ENCODE results near the gene MED12.

Gene MED12

DNA sequence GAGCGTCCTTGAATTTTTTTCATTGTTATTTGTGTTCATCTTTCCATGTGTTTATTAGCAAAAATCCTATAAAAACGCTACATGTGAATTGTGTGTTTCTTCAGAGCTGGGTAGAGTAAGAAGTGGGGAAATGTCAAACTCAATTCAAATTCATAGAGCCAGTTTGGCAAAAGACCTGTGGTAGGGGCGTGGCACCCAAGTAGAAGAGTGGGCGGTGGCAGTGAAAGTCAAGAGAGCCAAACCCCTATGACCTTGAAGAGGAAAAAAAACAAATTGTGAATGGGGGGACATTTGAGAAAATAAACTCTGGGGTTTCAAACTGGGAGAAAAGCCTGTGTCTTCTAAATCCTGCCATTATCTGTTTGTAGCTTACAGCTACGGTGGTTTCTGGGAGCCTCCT, 27.1 kb upstream of the MED12 start:
- DNase-seq (ENCODE audit: low read depth in 2 of 2), result no peak
- TF ChIP-seq, protein P1, sequence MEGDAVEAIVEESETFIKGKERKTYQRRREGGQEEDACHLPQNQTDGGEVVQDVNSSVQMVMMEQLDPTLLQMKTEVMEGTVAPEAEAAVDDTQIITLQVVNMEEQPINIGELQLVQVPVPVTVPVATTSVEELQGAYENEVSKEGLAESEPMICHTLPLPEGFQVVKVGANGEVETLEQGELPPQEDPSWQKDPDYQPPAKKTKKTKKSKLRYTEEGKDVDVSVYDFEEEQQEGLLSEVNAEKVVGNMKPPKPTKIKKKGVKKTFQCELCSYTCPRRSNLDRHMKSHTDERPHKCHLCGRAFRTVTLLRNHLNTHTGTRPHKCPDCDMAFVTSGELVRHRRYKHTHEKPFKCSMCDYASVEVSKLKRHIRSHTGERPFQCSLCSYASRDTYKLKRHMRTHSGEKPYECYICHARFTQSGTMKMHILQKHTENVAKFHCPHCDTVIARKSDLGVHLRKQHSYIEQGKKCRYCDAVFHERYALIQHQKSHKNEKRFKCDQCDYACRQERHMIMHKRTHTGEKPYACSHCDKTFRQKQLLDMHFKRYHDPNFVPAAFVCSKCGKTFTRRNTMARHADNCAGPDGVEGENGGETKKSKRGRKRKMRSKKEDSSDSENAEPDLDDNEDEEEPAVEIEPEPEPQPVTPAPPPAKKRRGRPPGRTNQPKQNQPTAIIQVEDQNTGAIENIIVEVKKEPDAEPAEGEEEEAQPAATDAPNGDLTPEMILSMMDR (IDR thresholded peaks at IDR 0.05; ENCODE audit: low read depth, low read length), result no peak
- no peak overlapping the region for H3K4me3 ChIP-seq (replicated peaks in 1 of 2; ENCODE audit: low read depth in 2 of 2, low read length in 2 of 2)

DNA sequence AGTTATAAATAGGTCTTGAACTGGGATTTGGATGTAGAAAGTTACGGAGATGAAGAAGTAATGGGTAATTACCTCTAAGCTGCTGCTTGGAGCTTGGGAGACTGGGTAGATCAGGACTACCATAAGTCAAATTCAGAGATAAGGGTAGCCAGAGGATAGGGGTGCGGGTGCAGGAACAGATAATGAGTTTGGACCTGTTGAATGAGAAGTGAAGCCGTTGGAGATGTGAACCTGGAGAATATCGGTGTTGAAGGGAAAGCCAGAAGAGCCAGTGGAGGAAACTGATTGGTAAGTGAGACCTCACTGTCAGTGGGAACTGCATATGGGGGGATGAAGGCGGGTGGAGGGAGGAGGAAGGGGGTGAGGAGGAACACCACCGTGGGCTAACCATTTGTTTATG, 23.4 kb upstream of the MED12 start:
- no peak for DNase-seq (ENCODE audit: low read depth in 2 of 2)
- peak overlapping the region; percentile 57 to 61 for H3K4me3 ChIP-seq (replicated peaks in 1 of 2; ENCODE audit: low read depth in 2 of 2, low read length in 2 of 2)
- TF ChIP-seq, protein P1 (IDR thresholded peaks at IDR 0.05; ENCODE audit: low read depth, low read length), result no peak

DNA sequence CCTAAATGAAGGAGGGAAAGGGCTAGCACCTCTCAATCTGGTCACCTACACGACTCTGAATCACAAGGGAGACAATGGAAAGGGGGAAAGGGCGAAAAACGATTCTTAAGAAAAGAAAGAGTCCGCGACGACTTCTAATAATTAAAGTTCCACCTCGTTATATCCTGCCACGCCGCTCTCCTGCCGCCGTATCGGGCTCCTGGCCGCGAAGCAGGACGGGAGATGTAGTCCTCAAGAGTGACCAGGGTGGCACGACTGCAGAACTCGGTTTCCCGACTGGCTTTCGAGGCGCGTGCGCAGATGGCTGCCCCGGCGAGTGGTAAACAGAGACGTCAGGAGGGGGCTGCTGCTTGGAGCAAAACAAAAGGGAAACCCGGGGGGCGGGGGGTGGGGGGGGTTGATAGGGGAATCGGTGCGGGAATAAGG, 22.8 kb upstream of the MED12 start, which contains the start of gene FOXO4:
Gene FOXO4 (plus strand): TSS at position 297 of the 426 bp plus-strand sequence. CDS start 678 bp downstream, outside the sequence.
- TF ChIP-seq, protein P1 (IDR thresholded peaks at IDR 0.05; ENCODE audit: low read depth, low read length), result no peak
- peak within 1 kb of the TSS; percentile 57 to 61 for H3K4me3 ChIP-seq (replicated peaks in 1 of 2; ENCODE audit: low read depth in 2 of 2, low read length in 2 of 2)
- DNase-seq (ENCODE audit: low read depth in 2 of 2), result peak; percentile 83 to 91

DNA sequence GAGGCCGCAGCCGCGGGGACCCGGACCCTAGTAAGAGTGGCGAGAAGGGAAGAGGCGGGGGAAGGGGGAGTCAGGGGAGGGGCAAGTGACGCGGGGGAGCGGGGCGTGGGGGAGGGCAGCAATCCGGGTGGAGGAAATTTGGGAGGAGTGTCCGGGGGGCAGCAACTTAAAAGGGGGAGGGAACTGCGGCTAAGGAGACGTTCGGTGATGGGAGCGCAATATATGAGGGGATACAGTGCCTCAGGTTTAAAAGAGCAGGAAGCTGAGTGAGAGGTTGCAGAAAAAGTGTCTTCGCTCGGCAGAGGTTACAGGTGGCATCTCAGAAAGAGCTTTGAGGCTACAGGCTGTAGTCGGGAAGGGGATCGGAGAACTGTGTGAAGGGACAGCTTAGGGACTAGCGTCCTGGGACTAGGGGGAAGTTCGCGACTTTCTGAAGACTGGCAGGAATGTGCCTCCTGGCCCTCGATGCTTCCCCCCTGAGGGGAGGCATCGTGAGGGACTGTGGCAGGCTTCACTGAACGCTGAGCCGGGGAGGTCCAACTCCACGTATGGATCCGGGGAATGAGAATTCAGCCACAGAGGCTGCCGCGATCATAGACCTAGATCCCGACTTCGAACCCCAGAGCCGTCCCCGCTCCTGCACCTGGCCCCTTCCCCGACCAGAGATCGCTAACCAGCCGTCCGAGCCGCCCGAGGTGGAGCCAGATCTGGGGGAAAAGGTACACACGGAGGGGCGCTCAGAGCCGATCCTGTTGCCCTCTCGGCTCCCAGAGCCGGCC, 22.2 kb upstream of the MED12 start:
- H3K4me3 ChIP-seq (replicated peaks in 1 of 2; ENCODE audit: low read depth in 2 of 2, low read length in 2 of 2), result peak overlapping the region; percentile 57 to 61
- no peak for DNase-seq (ENCODE audit: low read depth in 2 of 2)
- TF ChIP-seq, protein P1 (IDR thresholded peaks at IDR 0.05; ENCODE audit: low read depth, low read length), result no peak

DNA sequence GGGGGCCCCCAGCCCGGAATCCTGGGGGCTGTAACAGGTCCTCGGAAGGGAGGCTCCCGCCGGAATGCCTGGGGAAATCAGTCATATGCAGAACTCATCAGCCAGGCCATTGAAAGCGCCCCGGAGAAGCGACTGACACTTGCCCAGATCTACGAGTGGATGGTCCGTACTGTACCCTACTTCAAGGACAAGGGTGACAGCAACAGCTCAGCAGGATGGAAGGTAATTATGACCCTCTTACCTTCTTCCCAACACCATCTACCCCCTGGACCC, 21.7 kb upstream of the MED12 start:
- DNase-seq (ENCODE audit: low read depth in 2 of 2), result no peak
- TF ChIP-seq, protein P1 (IDR thresholded peaks at IDR 0.05; ENCODE audit: low read depth, low read length), result no peak
- H3K4me3 ChIP-seq (replicated peaks in 1 of 2; ENCODE audit: low read depth in 2 of 2, low read length in 2 of 2), result peak overlapping the region; percentile 57 to 61

DNA sequence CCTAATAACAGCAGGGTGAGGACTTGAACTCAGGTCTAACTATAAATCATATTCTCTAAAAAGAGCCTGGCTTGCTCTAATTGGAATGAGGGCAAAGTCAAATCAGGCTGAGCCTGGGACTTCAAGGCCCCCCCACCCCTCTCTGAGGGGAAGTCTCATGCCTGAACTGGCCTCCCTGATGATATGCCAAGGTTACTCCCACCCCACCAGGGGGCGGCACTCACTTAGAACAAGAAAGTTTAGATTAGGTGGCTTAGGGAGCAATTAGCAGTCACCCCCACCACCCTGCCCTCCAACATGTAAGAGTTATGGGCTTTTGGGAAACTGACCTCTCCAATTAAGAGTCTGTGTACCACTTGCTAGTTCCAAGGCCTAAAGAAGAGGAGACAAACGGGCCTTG, 20.1 kb upstream of the MED12 start:
- DNase-seq (ENCODE audit: low read depth in 2 of 2), result peak; percentile 45 to 63
- TF ChIP-seq, protein P1 (IDR thresholded peaks at IDR 0.05; ENCODE audit: low read depth, low read length), result peak; percentile 40
- no peak overlapping the region for H3K4me3 ChIP-seq (replicated peaks in 1 of 2; ENCODE audit: low read depth in 2 of 2, low read length in 2 of 2)
